ENCODE data around the gene ALG12. TPM values are rescaled to one million over a fixed set of nuclear protein-coding genes. Genes with fewer than 3 reads are reported as not detected.

Gene ALG12
- total RNA-seq, 2 experiments from 2014 or later: 7.4 to 9.6 TPM

DNA sequence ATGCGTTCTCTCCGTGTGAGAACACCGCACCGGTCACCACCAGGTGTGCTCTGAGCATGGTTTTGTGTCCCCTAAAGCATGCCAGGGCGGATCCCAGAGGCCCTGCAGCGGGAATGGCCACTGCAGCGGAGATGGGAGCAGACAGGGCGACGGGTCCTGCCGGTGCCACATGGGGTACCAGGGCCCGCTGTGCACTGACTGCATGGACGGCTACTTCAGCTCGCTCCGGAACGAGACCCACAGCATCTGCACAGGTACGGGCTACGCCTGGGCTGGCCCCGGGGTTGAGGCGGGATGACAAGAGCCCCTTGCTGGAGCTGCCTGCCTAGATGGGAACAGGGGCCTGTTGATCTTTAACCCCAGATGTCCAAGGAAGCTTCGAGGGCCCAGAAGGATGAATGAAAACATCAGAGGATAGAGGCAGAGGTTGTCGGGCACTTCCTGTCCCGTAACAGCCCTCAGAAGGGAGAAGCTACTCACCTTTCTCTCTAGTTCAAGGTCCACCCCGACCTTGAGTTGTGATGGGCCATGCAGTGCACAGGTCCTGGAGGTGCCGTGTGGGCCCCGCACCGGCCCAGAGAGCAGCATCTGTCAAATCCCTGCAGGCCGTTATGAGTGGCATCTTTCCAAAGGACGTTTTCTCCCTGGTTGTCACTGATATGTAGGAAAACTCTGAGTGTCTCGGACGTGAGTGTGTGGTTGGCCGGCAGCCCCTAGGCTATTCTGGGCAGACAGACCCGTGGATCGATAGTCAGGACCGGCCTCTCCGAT, 3.5 kb upstream of the ALG12 start:
- intact Hi-C loops (cut with micrococcal nuclease): no loop called here
- Mint-ChIP-seq H3K4me3 (no peak overlapping the region), H3K9me3 (no peaks in the 10 kb centered on the region), H3K36me3 (ENCODE audit: low read depth) (peaks cover 5% of the 10 kb centered on the region), H3K27ac (no peak overlapping the region), H3K4me1 (ENCODE audit: low read depth) (peaks cover 31% of the 10 kb centered on the region), H3K27me3 (ENCODE audit: low read depth) (no peaks in the 10 kb centered on the region)
- DNase-seq: no peak
- CTCF ChIA-PET: no interaction called here

- peak overlapping the region; percentile 25 for H3K4me3 Mint-ChIP-seq
- CTCF ChIA-PET: interaction anchor here (1.2 kb wide), 1 partner anchor 110 kb away, joined by 6 read pairs; no protein-coding TSS in a partner anchor
- intact Hi-C loops (cut with micrococcal nuclease): no loop called here
- peaks cover 31% of the 10 kb centered on the region for H3K4me1 Mint-ChIP-seq (ENCODE audit: low read depth)
- no peaks in the 10 kb centered on the region for H3K27me3 Mint-ChIP-seq (ENCODE audit: low read depth)
- H3K27ac Mint-ChIP-seq: no peak overlapping the region
- no peak for DNase-seq
- H3K9me3 Mint-ChIP-seq: no peaks in the 10 kb centered on the region
- peaks cover 5% of the 10 kb centered on the region for H3K36me3 Mint-ChIP-seq (ENCODE audit: low read depth)
Observed at GRCh38 chr22:49920859-49921258, 2.6 kb upstream of the ALG12 start.

DNA sequence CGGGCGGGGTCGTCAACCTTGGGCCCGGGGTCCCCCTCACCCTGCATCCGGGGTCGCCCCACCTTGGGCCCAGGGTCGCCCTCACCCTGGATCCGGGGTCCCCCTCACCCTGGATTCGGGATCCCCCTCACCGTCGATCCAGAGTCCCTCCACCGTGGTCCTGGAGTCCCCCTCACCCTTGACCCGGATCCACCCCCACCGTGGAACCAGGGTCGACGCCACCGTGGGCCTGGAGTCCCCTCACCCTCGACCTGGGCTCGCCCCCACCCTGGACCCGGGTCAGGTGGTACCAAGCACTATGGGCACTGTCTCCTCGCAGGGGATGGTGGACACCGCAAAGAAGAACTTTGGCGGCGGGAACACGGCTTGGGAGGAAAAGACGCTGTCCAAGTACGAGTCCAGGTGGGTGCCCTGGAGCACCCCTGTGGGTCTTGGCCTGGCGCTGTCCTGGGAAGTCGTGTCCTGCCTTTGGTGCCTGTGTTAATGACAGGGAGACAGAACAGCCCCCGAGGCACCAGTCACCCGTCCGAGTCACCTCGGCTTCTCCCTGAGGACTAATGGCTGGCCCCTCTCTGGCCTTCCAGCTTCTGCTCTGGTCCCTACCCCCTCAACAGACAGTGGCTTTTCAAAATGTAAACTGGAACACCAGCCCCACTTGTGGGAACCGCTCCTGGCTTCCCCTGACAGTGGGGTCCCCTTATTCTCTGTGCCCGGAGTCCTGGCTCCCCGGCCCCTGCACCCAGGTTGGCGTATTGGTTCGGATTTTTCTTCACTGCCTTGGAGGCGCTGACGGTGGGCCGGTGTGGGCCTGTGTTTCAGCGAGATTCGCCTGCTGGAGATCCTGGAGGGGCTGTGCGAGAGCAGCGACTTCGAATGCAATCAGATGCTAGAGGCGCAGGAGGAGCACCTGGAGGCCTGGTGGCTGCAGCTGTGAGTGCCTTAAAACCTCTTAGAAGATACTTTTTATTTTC, 958 bp upstream of the ALG12 start:
- CTCF ChIA-PET: interaction anchor here (1.1 kb wide), 1 partner anchor 152 kb away, joined by 3 read pairs; no protein-coding TSS in a partner anchor
- peak overlapping the region; percentile 54 for H3K4me3 Mint-ChIP-seq
- DNase-seq: no peak
- no peaks in the 10 kb centered on the region for H3K9me3 Mint-ChIP-seq
- no peak overlapping the region for H3K27ac Mint-ChIP-seq
- peaks cover 23% of the 10 kb centered on the region for H3K4me1 Mint-ChIP-seq (ENCODE audit: low read depth)
- H3K27me3 Mint-ChIP-seq (ENCODE audit: low read depth): no peaks in the 10 kb centered on the region
- H3K36me3 Mint-ChIP-seq (ENCODE audit: low read depth): no peaks in the 10 kb centered on the region
- intact Hi-C loops (cut with micrococcal nuclease): loop anchor here (1.0 to 5.0 kb wide), 3 partner anchors 12 to 82 kb away; partner anchors contain the start of gene ZBED4

DNA sequence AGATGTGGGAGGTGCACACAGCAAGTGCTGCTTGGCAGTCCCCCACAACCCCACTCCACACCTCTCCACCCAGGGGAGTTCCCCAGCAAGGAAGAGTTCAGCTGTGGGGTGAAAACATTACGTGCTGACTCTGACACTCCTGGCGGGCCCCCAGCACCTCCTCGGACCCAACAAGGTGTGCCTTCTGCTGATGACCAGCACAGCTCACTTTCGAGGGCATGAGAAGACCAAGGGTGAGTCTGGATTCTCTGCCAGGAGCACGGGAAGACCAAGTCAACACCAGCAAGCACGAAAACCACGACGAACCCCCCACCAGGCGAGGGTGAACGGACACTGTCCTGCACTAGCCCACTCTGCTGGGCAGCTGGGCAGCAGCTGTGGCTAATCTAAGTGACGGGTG, 1.4 kb downstream of the ALG12 start:
- CTCF ChIA-PET: interaction anchor here (0.6 kb wide), 2 partner anchors 133 to 143 kb away, joined by 3 to 4 read pairs; no protein-coding TSS in a partner anchor
- Mint-ChIP-seq H3K27me3 (ENCODE audit: low read depth) (no peaks in the 10 kb centered on the region), H3K4me3 (peak overlapping the region; percentile 83), H3K4me1 (ENCODE audit: low read depth) (peaks cover 23% of the 10 kb centered on the region), H3K9me3 (no peaks in the 10 kb centered on the region), H3K36me3 (ENCODE audit: low read depth) (peaks cover 3% of the 10 kb centered on the region), H3K27ac (no peak overlapping the region)
- no peak for DNase-seq
- intact Hi-C loops (cut with micrococcal nuclease): loop anchor here (5.0 kb wide), 1 partner anchor 80 kb away; no protein-coding TSS in a partner anchor

DNA sequence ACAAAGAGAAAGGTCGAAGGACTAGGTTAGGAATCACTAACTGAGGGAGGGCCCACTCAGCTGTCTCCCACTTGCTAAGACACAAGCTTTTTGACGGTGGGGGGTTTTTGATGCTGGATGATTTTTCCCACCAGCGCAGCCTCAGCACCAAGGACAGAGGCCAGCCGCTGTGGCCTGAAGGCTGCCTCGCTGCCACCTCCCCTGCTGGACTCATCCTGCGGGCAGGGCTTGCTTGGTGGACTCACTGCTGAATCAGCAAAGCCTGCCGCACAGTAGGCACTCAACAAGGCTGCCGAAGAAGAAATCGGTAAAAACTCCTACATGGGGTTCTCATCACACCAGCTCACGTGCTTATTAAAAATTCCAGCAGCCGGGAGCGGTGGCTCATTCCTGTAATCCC, 2.6 kb downstream of the ALG12 start:
- Mint-ChIP-seq H3K27me3 (ENCODE audit: low read depth) (no peaks in the 10 kb centered on the region), H3K4me3 (no peak overlapping the region), H3K9me3 (no peaks in the 10 kb centered on the region), H3K36me3 (ENCODE audit: low read depth) (peaks cover 3% of the 10 kb centered on the region), H3K4me1 (ENCODE audit: low read depth) (peaks cover 23% of the 10 kb centered on the region), H3K27ac (no peak overlapping the region)
- DNase-seq: no peak
- CTCF ChIA-PET: interaction anchor here (1.4 kb wide), 1 partner anchor 115 kb away, joined by 7 read pairs; no protein-coding TSS in a partner anchor
- intact Hi-C loops (cut with micrococcal nuclease): loop anchor here (5.0 kb wide), 1 partner anchor 78 kb away; no protein-coding TSS in a partner anchor

DNA sequence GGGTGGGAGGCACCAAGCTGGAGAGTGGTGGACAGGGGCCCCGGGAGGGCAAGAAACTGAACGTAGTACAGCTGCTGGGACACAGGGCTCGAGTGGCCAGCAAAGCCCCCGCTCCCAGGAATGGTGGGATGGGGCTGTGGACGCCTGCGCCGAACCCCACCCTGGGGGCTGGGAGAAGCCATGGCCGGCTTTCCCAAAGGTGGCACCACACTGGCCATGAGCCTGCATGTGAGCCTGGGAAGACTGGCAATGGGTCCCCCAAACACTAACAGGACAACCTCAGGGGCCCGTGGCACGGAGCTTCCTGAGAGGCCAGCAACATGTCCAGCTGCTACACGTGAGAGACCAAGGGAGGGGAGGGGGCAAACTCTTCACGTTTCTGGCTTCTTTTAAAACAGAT, 4.0 kb downstream of the ALG12 start:
- H3K36me3 Mint-ChIP-seq (ENCODE audit: low read depth): peaks cover 3% of the 10 kb centered on the region
- intact Hi-C loops (cut with micrococcal nuclease): no loop called here
- H3K9me3 Mint-ChIP-seq: no peaks in the 10 kb centered on the region
- CTCF ChIA-PET: interaction anchor here (0.5 kb wide), 1 partner anchor 737 kb away, joined by 3 read pairs; no protein-coding TSS in a partner anchor
- peaks cover 13% of the 10 kb centered on the region for H3K4me1 Mint-ChIP-seq (ENCODE audit: low read depth)
- DNase-seq: no peak
- no peak overlapping the region for H3K4me3 Mint-ChIP-seq
- no peak overlapping the region for H3K27ac Mint-ChIP-seq
- no peaks in the 10 kb centered on the region for H3K27me3 Mint-ChIP-seq (ENCODE audit: low read depth)

DNA sequence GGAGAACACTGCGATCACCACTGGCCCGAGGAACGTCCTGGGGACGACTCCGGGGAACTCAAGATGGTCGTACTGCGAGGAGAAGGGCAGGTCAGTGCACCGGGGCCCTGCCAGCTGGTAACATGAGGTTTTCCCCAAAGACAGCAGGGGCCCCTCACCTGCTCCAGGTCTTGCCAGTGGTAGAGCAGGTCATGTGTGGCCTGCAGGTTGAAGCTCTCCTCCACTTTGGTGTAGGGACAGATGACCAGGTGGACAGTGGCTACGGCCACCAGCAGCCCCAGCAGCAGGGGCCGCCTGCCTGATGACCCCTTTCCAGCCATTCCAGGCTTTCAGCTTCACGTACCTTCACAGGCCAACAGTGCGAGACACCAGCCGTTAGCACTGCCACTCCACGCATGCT, 4.8 kb downstream of the ALG12 start:
- Mint-ChIP-seq H3K27ac (no peak overlapping the region), H3K27me3 (ENCODE audit: low read depth) (no peaks in the 10 kb centered on the region), H3K9me3 (no peaks in the 10 kb centered on the region), H3K4me3 (no peak overlapping the region), H3K36me3 (ENCODE audit: low read depth) (peaks cover 3% of the 10 kb centered on the region), H3K4me1 (ENCODE audit: low read depth) (peaks cover 12% of the 10 kb centered on the region)
- CTCF ChIA-PET: interaction anchor here (1.0 kb wide), 1 partner anchor 15 kb away, joined by 3 read pairs; no protein-coding TSS in a partner anchor
- DNase-seq: no peak
- intact Hi-C loops (cut with micrococcal nuclease): no loop called here

DNA sequence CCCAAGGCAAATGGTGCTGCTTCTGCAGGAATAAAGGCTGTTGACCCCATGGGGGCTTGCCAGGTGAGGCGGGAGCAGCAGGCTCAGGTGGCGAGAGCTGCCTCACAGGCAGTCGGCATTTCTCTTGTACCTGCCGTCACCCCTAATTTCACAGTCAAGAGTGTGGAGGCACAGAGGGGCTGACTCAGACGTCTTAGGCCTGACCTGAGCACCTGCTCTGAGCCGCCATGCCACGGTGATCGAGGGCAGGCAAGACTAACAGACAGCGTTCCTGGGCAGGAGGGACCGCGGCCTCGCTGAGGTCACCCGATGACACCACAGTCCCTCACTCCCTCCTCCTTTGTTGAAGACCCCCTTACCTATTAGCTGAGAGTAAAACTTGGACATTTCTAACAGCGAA, 5.2 kb downstream of the ALG12 start:
- Mint-ChIP-seq H3K4me3 (no peak overlapping the region), H3K27ac (no peak overlapping the region)
- CTCF ChIA-PET: interaction anchor here (1.0 kb wide), 1 partner anchor 14 kb away, joined by 3 read pairs; no protein-coding TSS in a partner anchor

DNA sequence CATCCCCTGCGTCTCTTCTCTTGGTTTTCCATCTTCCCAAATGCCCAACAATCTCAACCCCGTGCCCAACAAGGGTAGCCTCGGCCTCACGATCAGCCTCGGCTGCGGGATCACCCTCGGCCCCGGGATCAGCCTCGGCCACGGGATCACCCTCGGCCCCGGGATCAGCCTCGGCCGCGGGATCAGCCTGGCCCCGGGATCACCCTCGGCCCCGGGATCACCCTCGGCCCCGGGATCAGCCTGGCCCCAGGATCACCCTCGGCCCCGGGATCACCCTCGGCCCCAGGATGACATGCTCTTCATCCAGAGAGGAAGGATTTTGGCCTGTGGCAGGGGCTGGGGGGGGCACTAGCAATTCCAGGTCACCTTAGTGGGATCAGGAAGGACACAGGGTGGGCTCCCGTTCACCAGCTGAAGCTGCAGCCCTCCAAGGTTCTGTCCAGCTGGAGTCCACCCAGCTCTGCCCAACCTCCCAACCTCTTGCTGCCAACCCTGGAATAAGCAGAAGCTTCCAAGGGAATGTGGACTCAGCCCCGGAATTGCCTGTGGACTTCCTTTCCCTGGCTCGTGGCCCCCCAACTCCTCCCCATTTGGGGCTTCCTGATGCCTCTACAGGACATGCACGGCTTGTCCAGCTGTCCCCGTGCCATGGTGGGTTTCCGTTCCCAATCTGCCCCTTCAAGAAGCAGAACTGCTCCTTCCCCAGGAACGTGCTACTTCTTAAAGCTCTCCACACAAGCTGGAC, 6.2 kb downstream of the ALG12 start:
- no peak for DNase-seq
- Mint-ChIP-seq H3K4me1 (ENCODE audit: low read depth) (peaks cover 8% of the 10 kb centered on the region), H3K27me3 (ENCODE audit: low read depth) (no peaks in the 10 kb centered on the region), H3K4me3 (no peak overlapping the region), H3K9me3 (no peaks in the 10 kb centered on the region), H3K27ac (no peak overlapping the region), H3K36me3 (ENCODE audit: low read depth) (peaks cover 8% of the 10 kb centered on the region)
- CTCF ChIA-PET: interaction anchor here (1.0 kb wide), 1 partner anchor 13 kb away, joined by 3 read pairs; no protein-coding TSS in a partner anchor
- intact Hi-C loops (cut with micrococcal nuclease): no loop called here

More for the DNA sequence above, 5.2 kb downstream of the ALG12 start:
- DNase-seq: no peak
- Mint-ChIP-seq H3K27me3 (ENCODE audit: low read depth) (no peaks in the 10 kb centered on the region), H3K9me3 (no peaks in the 10 kb centered on the region), H3K4me1 (ENCODE audit: low read depth) (peaks cover 12% of the 10 kb centered on the region), H3K36me3 (ENCODE audit: low read depth) (peaks cover 3% of the 10 kb centered on the region)
- intact Hi-C loops (cut with micrococcal nuclease): no loop called here

GRCh38 chr22:49910229-49911155, 7.7 kb downstream of the ALG12 start:
- Mint-ChIP-seq H3K27ac (no peak overlapping the region), H3K9me3 (no peaks in the 10 kb centered on the region), H3K4me1 (ENCODE audit: low read depth) (no peaks in the 10 kb centered on the region), H3K4me3 (no peak overlapping the region), H3K36me3 (ENCODE audit: low read depth) (peaks cover 12% of the 10 kb centered on the region), H3K27me3 (ENCODE audit: low read depth) (no peaks in the 10 kb centered on the region)
- intact Hi-C loops (cut with micrococcal nuclease): no loop called here
- CTCF ChIA-PET: no interaction called here
- no peak for DNase-seq
